Stimulated activated CD8-positive, alpha-beta memory T cell treated with anti-CD3 and anti-CD28 coated beads, Interleukin-4, amount 100 ng/mL, for 1 hour (primary cell): ENCODE data around the gene NSD1.
"Not testable (repeated sequence)": the region's sequence is repeated elsewhere in the genome, so short reads cannot be mapped to it uniquely, and the experiment has no call there.

Source experiments
- DNase-seq, 2 donors: peaks; one replicate each; pipeline ENCODE4 v3.0.0-alpha.2; 2020; ENCODE audit warnings: low read depth in 2 of 2, low spot score in 1 of 2

NSD1 gene

DNA sequence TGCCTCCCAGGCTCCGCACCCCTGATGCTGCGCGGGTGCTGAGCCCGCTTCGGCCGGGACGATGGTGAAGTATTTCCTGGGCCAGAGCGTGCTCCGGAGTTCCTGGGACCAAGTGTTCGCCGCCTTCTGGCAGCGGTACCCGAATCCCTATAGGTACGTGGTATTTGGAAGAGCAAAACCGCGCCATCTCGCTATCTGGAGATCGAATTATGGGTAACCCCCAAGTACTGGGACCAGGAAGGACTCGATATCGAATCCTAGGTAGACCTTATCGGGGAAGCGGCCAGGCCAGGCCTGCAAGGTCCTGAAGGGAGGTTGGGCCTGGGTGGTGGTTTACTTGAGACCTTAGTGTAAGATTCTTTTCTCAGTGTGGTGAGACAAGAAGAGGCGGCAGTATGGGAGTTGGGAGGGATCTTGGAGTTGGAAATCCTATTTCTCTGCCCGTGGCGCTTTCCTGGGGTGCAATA is 170.4 kb downstream of the NSD1 start:
- no peak for DNase-seq

DNA sequence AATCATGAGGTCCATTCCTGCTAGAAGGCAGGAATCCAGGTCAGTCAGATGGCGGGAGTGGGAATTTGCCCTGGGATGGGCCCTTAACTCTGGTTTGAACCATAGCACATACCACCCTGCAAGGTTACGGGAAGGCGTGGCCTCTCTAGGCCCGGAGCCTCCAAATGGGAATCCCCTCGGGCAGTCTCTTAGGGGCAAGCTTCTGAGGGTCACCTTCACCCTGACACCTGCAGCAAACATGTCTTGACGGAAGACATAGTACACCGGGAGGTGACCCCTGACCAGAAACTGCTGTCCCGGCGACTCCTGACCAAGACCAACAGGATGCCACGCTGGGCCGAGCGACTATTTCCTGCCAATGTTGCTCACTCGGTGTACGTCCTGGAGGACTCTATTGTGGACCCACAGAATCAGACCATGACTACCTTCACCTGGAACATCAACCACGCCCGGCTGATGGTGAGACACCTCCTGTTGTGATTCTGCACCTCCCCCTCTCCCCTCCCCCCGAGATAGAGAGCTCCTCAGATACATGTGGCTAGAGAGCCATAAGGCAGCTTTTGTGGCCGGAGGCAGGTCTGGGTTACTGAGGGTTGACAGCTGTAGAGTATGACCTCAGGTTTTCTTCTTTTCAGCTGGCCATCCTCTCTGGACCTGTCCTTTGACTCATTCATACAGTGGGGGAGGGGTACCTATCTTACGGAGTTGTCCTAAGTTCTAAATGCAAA is 171.0 kb downstream of the NSD1 start:
- DNase-seq, result no peak

DNA sequence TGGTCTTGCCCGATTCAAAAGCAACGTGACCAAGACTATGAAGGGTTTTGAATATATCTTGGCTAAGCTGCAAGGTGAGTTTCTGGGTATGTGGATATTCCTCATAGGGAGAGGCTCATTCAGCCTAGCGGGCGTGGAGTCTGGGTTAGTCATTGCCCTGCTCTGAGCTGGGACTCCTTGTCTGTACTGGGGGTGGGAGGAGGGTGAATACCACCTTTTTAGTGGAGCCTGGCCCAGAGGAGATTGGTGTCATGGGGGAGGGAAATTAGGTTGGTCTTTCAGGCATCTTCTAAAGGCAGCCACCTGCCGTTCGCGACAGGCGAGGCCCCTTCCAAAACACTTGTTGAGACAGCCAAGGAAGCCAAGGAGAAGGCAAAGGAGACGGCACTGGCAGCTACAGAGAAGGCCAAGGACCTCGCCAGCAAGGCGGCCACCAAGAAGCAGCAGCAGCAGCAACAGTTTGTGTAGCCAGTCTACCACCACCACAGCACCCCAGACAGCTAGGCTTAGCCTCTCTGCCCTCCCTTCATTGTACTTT is 172.6 kb downstream of the NSD1 start:
- DNase-seq, result not testable (repeated sequence)

DNA sequence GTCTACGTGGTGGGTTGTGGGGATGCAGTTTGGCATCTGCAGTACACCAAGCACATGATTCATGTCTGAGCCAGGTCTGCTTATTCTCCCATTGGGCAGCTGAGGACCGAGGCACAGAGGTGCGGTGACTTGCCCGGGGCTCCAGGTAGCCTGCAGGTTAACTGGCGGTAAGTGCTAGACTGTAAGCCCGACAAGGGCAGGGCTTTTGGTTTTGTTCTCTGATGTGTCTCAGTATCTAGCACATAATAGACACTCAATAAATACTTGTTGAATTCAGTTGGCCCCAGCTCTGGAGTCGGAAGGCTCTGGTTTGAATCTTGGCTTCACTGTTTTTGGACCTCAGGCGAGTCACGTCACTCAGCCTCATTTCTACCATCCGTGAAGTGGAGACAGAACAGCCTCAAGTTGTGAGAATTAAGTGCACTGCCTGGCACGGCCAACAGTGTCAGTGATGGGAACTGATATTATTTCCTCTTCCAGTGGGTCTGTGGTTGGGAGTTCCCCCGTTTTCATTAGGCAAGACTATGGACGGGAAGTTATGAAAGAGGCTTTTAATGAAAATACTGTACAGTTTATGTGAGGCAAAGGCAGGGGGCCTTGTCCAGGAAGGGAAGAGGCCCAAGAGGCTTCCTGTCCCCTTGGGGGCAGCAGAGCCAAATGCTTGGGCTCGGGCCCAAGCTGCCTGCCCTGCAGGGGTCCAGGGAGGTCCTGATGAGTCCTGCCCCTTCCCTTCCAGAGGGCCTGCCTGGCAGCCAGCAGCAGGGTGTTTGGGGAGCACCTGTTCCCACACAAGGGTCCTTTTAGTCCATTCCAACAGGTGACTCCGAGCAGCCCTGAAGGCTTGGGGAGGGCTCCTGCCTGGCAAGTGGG is 173.3 kb downstream of the NSD1 start:
- no peak for DNase-seq

DNA sequence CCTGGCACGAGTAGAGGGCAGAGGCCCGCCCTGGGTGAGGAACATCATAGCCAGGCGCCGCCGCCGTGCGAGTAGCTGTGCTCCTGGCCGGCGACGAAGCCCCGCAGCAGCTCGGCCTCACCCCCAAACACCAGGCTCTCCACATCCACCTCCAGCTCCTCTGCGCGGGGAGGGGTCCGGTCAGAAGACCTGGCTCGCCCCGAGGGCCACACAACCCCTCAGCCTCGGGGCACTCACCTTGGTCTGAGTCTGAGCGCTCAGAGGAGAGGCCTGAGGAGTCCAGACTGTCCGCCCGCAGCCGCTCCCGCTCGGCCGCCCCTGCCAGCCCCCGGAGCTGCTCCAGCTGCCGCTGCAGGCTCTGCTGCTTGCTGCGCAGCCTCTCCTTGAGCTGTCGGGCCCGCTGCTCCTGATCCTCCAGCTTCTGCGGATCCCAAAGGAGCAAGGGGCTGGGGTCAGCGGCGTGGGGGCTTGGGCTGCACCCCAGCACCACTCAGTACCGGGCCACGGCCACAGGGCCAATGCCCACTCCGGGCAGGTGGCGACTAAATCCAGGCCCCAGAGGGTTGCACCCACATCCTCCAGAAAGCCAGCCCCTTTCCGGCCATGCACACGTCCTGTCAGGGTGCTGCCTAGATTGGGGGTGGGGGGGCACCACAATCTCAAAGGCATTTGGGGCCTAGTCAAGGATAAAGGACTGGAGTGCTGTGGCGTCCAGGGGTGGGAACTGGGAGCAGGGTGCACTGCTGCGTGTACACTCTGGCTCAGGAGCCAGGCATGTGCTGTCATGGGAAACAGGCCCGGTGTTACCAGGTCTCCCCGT is 174.2 kb downstream of the NSD1 start:
- DNase-seq, result no peak

DNA sequence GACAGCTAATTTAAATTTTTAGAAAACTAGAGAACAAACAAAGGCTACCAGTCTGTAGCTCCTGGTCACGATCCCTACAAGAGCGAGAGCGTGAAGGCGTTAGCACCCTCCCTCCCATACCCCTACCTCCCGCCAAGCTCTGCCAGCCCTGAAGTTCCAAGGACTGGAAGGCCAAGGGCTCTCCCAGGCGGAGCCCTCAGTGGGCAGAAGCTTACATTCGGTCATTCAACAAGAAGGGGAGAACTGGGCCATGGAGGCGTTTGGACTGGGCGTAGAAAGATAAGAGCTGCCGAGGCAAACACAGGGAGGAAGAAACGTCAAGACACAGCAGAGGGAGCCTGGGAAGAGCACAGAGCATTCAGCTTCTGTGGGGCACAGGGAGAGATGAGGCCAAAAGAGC is 175.2 kb downstream of the NSD1 start:
- no peak for DNase-seq

DNA sequence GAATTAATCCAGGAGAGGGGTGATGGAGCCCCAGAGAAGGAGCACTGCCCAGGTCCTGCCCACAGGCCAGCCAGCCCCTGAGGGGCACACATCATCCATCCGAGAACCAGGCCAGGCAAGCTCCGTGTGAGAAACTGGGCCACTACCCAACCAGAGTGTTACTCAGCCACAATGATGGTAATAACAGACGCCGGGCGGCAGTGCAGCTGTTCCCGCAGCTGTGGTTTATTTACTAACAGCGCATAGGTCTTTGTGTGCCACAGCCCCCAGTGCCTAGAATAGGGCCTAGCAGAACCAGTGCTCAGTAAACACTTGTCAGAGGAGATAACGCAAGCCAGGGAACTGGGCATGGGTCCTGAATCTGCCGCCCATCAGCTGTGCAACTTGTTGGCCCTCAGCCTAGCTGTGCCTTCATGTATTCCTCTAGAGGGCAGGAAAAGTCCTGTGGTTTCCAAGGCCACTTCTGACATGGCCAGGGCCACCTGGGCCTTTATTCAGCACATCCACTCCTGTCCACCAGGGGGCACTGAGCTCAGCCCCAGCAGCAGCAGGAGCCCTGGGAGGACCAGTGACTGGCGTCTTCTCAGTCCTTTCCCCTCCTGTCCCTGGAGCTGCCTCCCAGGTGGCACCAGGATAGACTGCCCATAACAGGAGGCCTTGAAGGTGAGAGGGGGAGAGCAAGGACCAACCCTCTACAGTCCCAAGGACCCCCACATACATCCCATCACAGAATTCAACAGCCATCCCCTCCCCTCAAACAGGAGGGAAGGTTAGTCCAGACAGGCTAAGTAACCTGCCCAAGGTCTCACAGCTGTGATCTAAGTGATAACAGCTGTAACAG is 176.0 kb downstream of the NSD1 start:
- peak in 1 of 2 donors; percentile 43 for DNase-seq

DNA sequence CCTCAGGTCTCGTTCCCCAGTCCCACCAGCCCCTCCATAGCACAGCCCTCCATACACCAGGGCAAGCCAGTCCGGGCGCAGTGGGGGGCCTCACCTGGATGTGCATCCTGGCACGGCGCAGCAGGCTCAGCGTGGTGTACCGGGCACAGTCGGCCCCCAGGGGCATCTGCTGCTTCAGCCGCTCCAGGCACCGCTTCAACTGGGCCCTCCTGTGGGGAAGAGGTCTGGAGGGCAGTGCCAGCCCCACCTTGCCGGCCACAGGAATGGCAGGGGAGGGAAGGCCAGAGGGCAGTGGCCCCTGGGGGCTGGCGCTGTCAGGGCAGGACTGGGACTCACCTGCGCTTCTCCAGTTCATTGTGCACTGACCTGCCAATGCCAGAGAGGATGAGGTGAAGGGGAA is 176.8 kb downstream of the NSD1 start:
- no peak for DNase-seq

DNA sequence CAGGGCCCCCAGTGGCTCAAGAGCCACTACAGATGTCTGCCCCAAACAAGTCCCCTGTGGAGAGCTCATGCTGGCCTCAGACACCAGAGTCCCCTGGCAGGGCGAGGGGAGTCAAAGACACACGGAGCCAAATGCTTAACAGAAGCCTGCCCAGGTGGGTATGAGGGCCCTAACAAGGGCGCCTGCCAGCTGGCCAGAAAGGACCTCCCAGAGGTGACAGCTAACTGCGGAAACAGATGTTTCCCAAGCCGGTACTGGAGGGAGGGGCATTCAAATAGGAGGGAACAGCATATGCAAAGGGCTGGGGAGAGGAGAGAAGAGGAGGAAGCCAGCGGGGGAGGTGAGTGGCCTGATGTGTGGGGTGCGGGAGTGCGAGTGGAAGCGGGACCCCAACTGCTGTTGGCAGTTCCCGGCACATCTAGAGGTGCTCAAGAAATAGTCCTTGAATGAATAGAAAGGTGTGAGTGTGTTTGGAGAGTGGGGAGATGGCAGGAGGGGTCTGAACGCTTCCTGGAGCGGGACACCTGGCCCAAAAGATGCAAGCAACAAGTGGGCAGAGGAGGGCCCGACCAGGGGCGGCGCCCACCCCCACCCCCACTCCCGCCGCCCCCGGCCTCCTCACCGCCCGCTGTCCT is 177.3 kb downstream of the NSD1 start:
- DNase-seq, result no peak

DNA sequence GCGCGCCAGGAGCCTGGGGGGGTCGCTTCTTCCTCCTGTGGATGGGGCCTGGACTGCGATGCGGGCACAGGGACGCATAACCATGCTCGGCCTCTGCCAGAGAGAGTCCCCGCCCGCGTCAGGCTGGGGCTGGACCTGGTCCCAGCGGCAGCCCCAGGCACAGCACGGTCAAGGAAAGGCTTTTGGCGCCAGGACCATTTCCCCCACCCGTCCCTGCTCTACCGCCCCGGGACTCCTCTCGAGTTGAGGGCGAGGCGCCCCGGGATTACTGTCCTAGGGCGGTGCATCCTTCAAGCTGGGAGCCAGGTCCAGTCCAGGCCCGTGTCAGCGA is 177.8 kb downstream of the NSD1 start:
- DNase-seq, result no peak

DNA sequence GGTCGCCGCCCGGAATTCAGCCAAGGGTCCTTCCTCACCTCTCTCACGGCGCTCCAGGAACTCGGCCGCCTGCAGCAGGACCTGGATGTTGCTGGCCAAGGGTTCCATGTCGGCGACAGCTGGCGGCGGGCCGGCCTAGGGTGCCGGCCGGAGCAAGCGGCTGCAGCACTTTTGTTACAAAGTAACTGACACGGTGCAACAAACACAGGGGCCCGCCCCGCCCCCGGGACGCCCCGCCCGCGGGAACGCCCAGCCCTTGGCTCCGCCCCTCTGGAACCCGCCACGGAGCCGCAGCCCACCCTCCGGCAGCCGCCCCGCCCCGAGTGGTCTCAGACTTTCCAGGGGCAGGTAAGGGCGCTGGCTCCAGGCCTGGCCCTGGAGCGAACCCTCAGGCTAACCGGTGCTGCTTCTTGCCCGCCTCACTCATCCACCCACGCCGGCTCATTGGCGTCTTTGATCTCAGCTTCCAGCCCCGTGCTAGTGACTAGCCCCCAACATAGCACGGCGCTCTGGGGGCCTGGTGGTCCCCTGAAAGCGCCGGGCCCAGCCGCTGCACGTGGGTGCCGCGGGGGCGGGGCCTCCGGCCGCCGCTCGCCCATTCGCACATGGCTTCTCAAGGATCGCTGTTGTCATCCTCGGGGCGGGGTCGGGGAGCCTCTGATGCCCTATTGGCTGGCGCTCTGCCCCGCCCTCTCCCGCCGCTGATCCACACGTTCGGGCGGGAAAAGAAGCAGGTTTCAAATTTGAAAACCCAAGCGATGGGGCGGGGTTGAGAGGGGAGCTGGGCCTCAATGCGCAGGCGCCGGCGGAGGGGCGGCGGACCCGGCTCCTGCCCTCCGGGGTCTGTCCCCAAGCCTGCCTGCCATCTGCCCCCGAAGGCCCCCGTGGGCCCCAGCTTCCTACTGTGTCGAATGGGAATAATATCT is 178.4 kb downstream of the NSD1 start, which contains the start of gene MXD3:
TSS of gene MXD3 (minus strand) at position 176 of the 926 bp plus-strand sequence. CDS start at position 108, 68 bp downstream.
- DNase-seq, result peak; percentile 81 to 86

DNA sequence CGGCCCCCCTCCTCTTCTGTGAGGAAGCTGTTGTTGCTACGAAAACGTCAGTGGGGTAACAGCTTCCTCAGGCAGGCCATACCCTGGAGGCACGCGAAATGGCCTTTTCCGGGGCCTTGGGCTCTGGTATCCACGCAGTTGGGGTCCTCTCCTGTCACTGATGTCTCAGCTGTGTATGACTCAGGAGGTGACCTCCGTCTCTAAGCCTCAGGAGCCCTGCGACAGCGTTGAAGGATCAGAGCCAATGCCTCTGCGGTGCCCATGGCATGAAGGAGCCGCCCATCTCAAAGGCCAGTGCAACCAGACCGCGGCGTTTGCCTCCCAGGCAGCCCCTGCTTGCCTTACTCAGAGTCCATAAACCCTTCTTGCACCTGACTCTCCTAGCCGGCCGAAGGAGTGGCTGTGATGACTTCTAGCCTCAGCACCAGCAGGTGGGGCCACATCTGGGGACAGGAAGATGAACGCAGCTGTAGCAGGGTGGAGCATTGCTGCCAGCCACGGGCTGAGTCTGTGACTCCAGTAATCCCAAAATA is 179.1 kb downstream of the NSD1 start:
- no peak for DNase-seq

DNA sequence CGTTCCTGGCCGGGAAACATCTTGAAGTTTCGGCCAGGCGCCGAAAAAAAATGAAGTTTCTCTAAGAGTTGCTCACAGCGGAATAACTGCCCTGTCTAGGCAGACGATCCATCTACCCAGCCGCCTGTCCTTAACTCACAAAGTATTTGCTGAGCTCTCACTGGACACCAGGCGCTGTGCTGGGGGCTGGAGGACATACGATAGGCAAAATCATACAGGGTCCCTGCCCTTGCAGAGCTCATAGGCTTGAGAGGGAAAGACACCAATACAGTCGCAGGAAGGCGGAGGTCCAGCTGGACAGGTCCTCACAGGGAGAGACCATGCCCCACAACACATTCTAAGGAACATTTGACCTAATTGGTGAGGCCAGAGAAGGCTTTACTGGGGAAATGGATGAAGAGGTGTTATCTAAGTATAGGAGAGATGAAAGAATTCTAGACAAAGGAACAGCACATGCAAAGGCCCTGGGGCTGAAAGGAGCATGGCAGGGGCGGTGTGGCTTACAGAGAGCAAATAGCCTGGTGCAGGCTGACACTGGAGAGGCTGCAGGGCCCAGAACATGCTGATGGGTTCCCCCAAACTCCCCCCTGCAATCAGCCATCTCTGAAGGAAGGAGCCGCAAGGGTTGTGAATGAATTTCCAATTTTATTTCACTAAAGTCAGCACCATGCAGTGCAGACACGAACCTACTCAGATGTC is 180.1 kb downstream of the NSD1 start:
- no peak for DNase-seq

DNA sequence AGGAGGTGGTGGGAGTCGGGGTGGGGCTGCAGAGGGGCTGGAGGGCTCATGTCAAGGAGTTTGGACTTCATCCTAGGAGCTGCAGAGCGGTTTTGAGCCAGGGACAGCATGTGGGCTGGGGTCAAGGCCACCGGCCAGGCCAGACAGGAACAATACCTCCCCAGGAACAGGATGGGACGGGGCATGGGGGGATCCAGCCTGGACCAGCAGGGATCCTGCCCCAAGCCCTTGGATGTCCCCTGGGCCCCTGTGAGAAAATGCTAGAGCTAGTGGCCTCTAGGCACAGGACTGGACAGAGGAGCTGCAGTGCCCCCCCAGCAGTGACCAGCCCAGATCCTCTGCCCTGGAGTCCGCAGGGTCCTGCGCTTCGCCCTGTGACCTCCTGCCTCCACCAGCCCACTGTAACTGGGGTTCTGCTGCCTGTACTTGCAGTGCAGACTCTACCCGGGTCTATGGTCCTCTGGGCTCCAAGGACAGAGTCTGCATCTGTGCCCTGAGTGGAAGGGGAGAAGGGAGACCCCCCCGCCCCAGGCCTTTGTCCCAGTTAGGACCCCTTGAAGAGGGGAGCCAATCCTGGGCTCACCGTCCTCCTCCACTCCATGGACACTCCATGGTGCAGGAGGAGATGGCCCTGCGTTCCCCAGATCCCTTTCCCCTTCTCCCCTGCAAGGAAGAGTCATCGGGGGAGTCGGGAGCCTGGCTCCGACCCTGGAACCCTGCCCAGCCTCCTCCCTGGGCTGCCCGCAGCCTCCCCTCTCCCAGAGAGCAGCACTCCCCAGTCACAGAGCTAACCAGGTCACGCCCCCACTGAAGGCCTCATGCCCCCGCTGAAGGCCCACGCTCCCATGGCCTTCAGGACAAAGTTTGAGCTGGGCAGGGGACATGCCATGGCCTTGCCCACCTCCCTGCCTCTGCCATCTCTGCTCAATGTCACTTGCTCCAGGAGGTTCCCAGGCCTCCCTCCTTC is 181.1 kb downstream of the NSD1 start:
- no peak for DNase-seq

DNA sequence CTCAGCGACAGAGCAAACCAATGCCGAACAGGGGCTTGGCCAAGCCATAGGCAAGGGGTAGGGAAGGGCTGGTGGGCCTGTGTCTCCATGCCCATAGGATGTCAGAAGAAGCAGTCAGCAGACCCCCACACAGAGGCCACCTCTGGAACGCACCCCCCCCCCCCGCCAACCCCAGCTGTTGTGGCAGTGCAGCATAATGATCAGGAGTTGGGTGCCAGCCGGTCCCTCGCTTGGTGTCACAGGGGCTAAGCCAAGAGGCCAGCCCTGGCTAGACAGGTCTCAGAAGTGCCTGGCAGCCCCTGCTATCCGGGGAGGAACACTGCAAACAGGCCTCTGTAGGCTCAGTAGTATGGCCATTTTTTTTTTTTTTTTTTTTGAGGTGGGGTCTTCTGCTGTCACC is 181.8 kb downstream of the NSD1 start:
- no peak for DNase-seq

DNA sequence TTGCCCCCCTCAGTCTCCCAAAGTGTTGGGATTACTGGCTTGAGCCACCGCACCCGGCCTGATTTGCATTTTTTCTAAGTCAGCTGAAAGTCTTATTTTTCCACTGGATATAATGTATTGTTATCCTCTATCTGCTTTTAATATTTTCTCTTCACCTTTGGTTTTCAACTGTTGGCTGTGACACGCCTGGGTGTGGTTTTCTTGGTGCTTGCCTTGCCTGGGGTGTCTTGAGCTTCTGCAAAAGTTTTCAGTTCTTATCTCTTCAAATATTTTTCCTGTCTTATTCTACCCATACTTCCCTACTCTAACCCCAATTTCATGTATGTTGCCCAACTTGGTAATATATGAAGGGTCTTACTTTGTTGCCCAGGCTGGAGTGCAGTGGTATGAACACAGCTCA is 182.4 kb downstream of the NSD1 start:
- DNase-seq, result no peak

DNA sequence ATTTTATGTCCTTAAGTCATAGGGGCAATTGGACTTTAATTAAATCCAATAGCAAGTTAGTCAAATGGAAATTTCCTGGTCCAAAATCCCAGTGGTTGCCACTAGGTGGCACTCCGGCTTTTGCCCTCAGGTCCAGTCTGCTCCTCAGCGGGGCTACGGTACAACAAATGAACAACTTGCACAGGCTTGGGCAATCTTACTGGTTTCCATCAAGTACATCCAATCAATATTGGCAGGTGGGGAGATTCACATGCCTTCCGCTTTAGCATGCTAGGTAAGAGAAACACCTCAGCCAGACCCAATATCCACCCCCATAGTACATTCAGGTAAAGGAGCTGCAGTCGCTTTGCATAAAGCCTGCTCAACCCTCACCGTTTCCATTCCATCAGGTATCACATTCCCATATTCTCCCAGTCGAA is 184.4 kb downstream of the NSD1 start:
- DNase-seq, result peak in 1 of 2 donors; percentile 58
